Fibroblast of mammary gland (primary cell): Measurements from ENCODE around the gene RNF144B.
A peak's percentile ranks its signal among the peaks of the same experiment; 100 is the strongest.
"Not testable (repeated sequence)": the region's sequence is repeated elsewhere in the genome, so short reads cannot be mapped to it uniquely, and the experiment has no call there.

Experiments used
- DNase-seq: peaks from one replicate; pipeline ENCODE4 v3.0.0-alpha.2; 2010; ENCODE audit warnings: low read depth
- H3K4me3 ChIP-seq: 2 replicates; pipeline ENCODE4 v1.5.1; 2011; ENCODE audit warnings: low read depth, mild to moderate bottlenecking, low read length, moderate library complexity; ENCODE audit not compliant: control insufficient read depth
- CTCF ChIP-seq: conservative IDR thresholded peaks from 2 replicates; pipeline ENCODE4 v1.5.1; 2011; ENCODE audit warnings: low read depth, low read length, inconsistent platforms; ENCODE audit not compliant: control insufficient read depth, insufficient read depth

RNF144B gene

GRCh38 chr6:18359237-18359885, 27.8 kb upstream of the RNF144B start:
- no peak for TF ChIP-seq CTCF
- H3K4me3 ChIP-seq, result no peak overlapping the region
- DNase-seq, result no peak

GRCh38 chr6:18360188-18360587, 27.0 kb upstream of the RNF144B start:
- TF ChIP-seq CTCF, result no peak
- H3K4me3 ChIP-seq, result no peak overlapping the region
- no peak for DNase-seq

DNA sequence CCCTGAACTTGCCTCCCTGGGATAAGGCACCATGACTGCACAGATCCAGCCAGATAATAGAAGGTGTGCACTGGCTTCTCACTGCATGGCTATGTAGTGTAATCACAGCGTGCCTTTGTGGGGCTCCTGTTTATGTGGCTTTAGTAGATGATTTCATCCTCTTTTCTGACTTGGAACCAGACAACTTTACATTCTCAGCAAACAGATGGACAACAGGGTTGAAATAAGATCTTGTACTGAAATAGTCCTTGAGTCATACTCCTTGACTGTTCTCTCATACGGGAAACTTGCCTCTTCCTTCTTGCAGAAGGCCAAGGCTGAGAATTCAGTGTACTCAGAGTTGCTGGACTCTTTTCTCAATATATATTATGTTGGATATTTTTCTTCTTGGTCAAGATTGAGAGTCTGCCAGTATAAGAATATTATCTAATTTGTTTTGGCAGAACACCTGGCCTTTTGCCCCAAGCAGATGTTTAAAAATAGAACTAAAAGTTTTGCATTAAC, 25.0 kb upstream of the RNF144B start:
- H3K4me3 ChIP-seq, result no peak overlapping the region
- TF ChIP-seq CTCF, result no peak
- DNase-seq, result peak; percentile 88

- no peak overlapping the region for H3K4me3 ChIP-seq
- no peak for TF ChIP-seq CTCF
- no peak for DNase-seq
Observed at GRCh38 chr6:18363746-18364145, 23.4 kb upstream of the RNF144B start.

- not testable (repeated sequence) for DNase-seq, H3K4me3 ChIP-seq
Observed at GRCh38 chr6:18364561-18364960, 22.6 kb upstream of the RNF144B start.

- DNase-seq, result no peak
- no peak for TF ChIP-seq CTCF
- H3K4me3 ChIP-seq, result no peak overlapping the region
Observed at GRCh38 chr6:18367371-18367770, 19.8 kb upstream of the RNF144B start.

DNA sequence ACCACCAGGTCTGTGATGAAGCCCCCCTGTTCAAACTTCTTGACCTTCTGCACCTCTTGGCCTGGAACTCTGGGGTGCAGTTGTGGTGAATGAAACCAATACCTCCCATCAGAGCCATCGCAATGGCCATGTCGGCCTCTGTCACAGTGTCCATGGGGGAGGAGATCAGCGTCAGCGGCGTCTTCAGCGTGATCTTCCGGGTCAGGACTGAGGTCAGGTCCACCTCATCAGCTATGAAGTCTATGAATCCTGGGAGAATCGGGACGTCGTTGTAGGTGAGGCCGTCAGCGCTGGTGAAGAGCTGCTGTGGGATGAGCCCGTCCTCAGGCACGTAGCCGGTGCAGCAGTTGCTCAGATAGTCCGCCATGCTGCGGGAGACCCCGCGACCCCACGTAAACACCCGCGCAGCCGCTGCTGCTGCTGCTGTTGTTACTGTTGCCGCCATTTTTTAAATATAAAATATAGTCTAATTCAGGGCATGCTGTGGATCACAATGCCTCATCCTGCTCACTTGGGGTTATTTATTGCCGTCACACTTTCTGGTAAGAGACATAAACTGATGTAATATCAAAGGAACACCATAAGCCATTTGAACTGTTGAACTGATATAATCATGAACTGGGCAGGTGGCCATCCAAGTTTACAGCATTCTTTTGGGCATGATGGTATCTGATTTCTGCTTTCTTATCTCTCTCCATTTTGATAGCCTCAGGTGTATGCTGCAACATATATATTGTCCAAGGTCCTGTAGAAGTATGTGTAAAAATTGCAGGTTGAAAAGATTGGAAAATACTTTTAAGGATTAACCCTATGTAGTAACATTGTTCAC, 18.7 kb upstream of the RNF144B start:
- TF ChIP-seq CTCF, result no peak

More for the DNA sequence above, 18.7 kb upstream of the RNF144B start:
- H3K4me3 ChIP-seq, result no peak overlapping the region
- DNase-seq, result no peak
